Neural progenitor cell (in vitro differentiated cells): Measurements from ENCODE around the gene EXD3. TPM values are rescaled to one million over a fixed set of nuclear protein-coding genes. Genes with fewer than 3 reads are reported as not detected.

Source experiments
- DNase-seq: peaks from one replicate; pipeline ENCODE4 v3.0.0-alpha.2; 2016; ENCODE audit warnings: low spot score
- H2AFZ ChIP-seq: fragments of 200-600 bp; sonication (generic); replicated peaks from 2 replicates; pipeline ENCODE4 v1.6.1; 2016; ENCODE audit warnings: antibody characterized with exemption
- H3F3A ChIP-seq: fragments of 200-600 bp; sonication (generic); 2 replicates; pipeline ENCODE4 v1.6.1; 2016; ENCODE audit warnings: antibody characterized with exemption, low read depth
- H3K27ac ChIP-seq: fragments of 200-600 bp; sonication (generic); 2 replicates; pipeline ENCODE4 v1.5.1; 2016; ENCODE audit warnings: mild to moderate bottlenecking
- H3K27me3 ChIP-seq: fragments of 200-600 bp; sonication (generic); 2 replicates; pipeline ENCODE4 v1.6.1; 2016; ENCODE audit warnings: mild to moderate bottlenecking, moderate library complexity
- H3K36me3 ChIP-seq: fragments of 200-600 bp; sonication (generic); 2 replicates; pipeline ENCODE4 v1.5.1; 2016
- H3K4me1 ChIP-seq: fragments of 200-600 bp; sonication (generic); 2 replicates; pipeline ENCODE4 v1.6.1; 2016; ENCODE audit warnings: mixed run types
- H3K4me2 ChIP-seq: fragments of 200-600 bp; sonication (generic); 2 replicates; pipeline ENCODE4 v1.6.1; 2016
- H3K4me3 ChIP-seq: fragments of 200-600 bp; sonication (generic); 2 replicates; pipeline ENCODE4 v1.5.1; 2016
- H3K79me2 ChIP-seq: fragments of 200-600 bp; sonication (generic); 2 replicates; pipeline ENCODE4 v1.6.1; 2016; ENCODE audit warnings: low read depth
- H3K9ac ChIP-seq: fragments of 200-600 bp; sonication (generic); 2 replicates; pipeline ENCODE4 v1.6.1; 2016
- H3K9me3 ChIP-seq: fragments of 200-600 bp; sonication (generic); 2 replicates; pipeline ENCODE4 v1.5.1; 2016; ENCODE audit warnings: low read depth
- H4K20me1 ChIP-seq: fragments of 200-600 bp; sonication (generic); 2 replicates; pipeline ENCODE4 v1.6.1; 2016; ENCODE audit warnings: low read depth
- H3K27ac Mint-ChIP-seq: 3 replicates; pipeline ENCODE4 v1.8.0; 2021; ENCODE audit warnings: mixed read lengths
- H3K27me3 Mint-ChIP-seq: 2 replicates; pipeline ENCODE4 v1.8.0; 2022; ENCODE audit warnings: low read depth, mild to moderate bottlenecking, inconsistent platforms, moderate library complexity, mixed read lengths; ENCODE audit not compliant: insufficient read depth
- H3K36me3 Mint-ChIP-seq: 3 replicates; pipeline ENCODE4 v1.8.0; 2021; ENCODE audit warnings: mixed read lengths
- H3K4me1 Mint-ChIP-seq: 3 replicates; pipeline ENCODE4 v1.8.0; 2021; ENCODE audit warnings: mixed read lengths
- H3K4me3 Mint-ChIP-seq: 3 replicates; pipeline ENCODE4 v1.8.0; 2021; ENCODE audit warnings: mild to moderate bottlenecking, moderate library complexity, mixed read lengths
- H3K9me3 Mint-ChIP-seq: 3 replicates; pipeline ENCODE4 v1.8.0; 2020; ENCODE audit warnings: mixed read lengths
- EZH2 ChIP-seq: fragments of 200-600 bp; sonication (generic); IDR thresholded peaks from 2 replicates; pipeline ENCODE4 v1.6.1; 2017; ENCODE audit warnings: antibody characterized with exemption, mild to moderate bottlenecking, moderate library complexity
- EZH2phosphoT487 ChIP-seq: fragments of 200-600 bp; sonication (generic); IDR thresholded peaks from 2 replicates; pipeline ENCODE4 v1.6.1; 2017; ENCODE audit warnings: antibody characterized with exemption
- total RNA-seq: library from RNA; depleted of rRNA; stranded (reverse); fragments of >200 nt; gene quantifications from 2 replicates; pipeline ENCODE4 v1.2.3, GENCODE V29; 2015; ENCODE audit warnings: low replicate concordance
- TF ChIP-seq, protein P1 (sequence below): fragments of 200-600 bp; sonication (generic); IDR thresholded peaks from 2 replicates; pipeline ENCODE4 v1.5.1; 2017; ENCODE audit warnings: antibody characterized with exemption, mild to moderate bottlenecking

Gene EXD3
- total RNA-seq, 1 donor from 2014 or later, result 4.7 TPM

DNA sequence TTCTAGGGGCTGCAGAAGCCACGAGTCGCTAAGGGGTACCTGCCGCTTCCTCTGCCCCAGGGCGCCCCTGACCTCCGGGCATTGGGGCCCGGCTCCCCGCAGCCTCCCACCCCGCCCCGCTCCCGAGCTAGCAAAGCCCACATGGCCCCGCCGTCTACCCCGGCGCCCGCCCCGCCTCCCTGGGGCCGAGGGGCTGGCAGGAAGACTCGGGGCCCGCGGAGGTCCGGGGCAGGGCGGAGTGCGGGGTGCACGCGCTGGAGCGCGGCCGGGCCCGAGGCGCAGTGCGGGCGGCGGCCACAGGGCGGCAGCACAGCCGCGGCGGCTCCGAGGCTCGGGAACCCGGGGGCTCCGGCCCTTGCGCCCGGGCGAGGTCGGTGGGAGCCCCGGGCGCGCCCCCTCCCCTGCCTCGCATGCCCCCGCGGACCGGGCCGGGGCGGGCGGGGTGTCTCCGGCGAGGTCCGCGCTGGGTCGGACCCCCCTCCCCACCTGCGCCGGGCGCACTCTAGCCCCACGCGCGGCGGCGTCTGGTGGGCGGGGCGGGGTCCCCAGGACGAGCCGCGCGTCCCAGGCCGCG is 127.6 kb downstream of the EXD3 start:
- Histone ChIP-seq H3K9ac (no peak overlapping the region), H3F3A (peaks cover 60% of the 10 kb centered on the region), H2AFZ (no peak overlapping the region), H3K79me2 (peaks cover 8% of the 10 kb centered on the region), H3K4me1 (peaks cover 33% of the 10 kb centered on the region), H3K27me3 (peaks cover 63% of the 10 kb centered on the region), H3K9me3 (no peaks in the 10 kb centered on the region), H3K36me3 (no peaks in the 10 kb centered on the region), H4K20me1 (peaks cover 31% of the 10 kb centered on the region), H3K4me3 (peak overlapping the region; percentile 39), H3K4me2 (peak overlapping the region; percentile 72), H3K27ac (no peak overlapping the region)
- DNase-seq, result peak; percentile 84
- Mint-ChIP-seq H3K4me3 (no peak overlapping the region), H3K27me3 (peaks cover 11% of the 10 kb centered on the region), H3K27ac (no peak overlapping the region), H3K36me3 (peaks cover 2% of the 10 kb centered on the region), H3K4me1 (peaks cover 34% of the 10 kb centered on the region), H3K9me3 (peaks cover 2% of the 10 kb centered on the region)
- no peak for TF ChIP-seq EZH2
- TF ChIP-seq, protein P1, sequence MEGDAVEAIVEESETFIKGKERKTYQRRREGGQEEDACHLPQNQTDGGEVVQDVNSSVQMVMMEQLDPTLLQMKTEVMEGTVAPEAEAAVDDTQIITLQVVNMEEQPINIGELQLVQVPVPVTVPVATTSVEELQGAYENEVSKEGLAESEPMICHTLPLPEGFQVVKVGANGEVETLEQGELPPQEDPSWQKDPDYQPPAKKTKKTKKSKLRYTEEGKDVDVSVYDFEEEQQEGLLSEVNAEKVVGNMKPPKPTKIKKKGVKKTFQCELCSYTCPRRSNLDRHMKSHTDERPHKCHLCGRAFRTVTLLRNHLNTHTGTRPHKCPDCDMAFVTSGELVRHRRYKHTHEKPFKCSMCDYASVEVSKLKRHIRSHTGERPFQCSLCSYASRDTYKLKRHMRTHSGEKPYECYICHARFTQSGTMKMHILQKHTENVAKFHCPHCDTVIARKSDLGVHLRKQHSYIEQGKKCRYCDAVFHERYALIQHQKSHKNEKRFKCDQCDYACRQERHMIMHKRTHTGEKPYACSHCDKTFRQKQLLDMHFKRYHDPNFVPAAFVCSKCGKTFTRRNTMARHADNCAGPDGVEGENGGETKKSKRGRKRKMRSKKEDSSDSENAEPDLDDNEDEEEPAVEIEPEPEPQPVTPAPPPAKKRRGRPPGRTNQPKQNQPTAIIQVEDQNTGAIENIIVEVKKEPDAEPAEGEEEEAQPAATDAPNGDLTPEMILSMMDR, result peak; percentile 56

DNA sequence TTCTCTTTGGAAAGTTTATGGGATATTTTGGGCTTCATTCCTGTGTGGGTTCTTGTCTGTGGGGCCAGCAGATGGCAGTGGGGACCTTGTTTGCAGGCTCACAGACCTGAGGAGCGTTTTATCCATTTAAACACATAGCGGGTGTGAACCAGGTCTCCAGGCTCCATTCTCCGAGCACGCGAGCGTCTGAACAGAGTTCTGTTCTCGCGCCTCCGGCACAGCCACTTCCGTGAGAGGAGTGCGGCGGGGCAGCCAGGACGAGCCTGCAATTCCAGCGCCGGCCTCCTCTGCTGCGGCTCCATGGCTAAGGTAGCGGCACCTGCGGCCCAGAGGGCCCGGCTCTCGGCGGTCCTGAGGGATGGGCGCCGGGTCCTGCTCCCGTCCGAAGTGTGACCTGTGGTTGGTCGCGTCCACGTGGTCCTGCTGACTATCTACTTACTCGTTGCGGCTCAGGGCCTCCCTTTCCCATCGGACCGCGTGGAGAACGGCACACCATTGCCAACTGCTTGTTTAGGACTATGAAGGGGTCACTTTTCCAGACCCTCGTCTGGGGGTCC is 128.2 kb downstream of the EXD3 start:
- Histone ChIP-seq H3K9ac (no peak overlapping the region), H3K36me3 (no peaks in the 10 kb centered on the region), H3K4me3 (peak overlapping the region; percentile 39), H2AFZ (no peak overlapping the region), H3K27ac (no peak overlapping the region), H3K9me3 (no peaks in the 10 kb centered on the region), H3K4me2 (peak overlapping the region; percentile 72), H3K27me3 (peaks cover 63% of the 10 kb centered on the region), H3K4me1 (peaks cover 28% of the 10 kb centered on the region), H3F3A (peaks cover 55% of the 10 kb centered on the region), H4K20me1 (peaks cover 25% of the 10 kb centered on the region), H3K79me2 (peaks cover 2% of the 10 kb centered on the region)
- peaks cover 30% of the 10 kb centered on the region for H3K4me1 Mint-ChIP-seq
- peaks cover 2% of the 10 kb centered on the region for H3K9me3 Mint-ChIP-seq
- no peak for TF ChIP-seq EZH2phosphoT487
- TF ChIP-seq, protein P1, result peak; percentile 33
- H3K4me3 Mint-ChIP-seq, result peak overlapping the region; percentile 68
- peak; percentile 44 for DNase-seq
- peaks cover under 1% of the 10 kb centered on the region for H3K36me3 Mint-ChIP-seq
- H3K27ac Mint-ChIP-seq, result peak overlapping the region; percentile 68
- peaks cover 10% of the 10 kb centered on the region for H3K27me3 Mint-ChIP-seq

DNA sequence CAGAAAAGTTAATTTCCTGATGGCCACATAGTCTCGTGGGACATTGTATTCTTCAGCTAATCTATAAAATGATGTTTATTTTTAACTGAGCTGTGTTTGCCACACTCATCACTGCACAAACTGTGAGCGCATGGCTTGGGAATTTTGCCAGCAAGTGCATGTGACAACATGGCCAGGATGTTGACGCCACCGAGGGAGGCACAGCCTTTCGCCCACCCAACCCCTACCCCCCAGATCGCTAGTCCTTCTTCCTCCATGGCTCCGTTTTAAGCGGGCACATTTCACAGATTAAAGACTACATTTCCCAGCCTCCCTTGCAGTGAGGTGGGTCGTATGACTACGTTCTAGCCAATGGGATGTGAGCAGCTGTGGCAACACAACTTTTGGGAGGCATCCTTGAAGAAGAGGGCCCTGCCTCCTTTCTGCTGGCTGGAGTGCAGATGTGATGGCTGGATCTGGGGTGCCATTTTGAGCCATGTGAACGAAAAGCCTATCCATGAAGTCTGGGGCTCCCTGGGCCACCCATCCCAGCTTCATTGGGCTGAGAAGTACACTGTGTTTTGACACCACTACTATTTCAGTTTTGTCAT is 128.8 kb downstream of the EXD3 start:
- Histone ChIP-seq H2AFZ (no peak overlapping the region), H3F3A (peaks cover 49% of the 10 kb centered on the region), H3K4me3 (no peak overlapping the region), H3K27me3 (peaks cover 63% of the 10 kb centered on the region), H4K20me1 (peaks cover 20% of the 10 kb centered on the region), H3K4me2 (no peak overlapping the region), H3K79me2 (no peaks in the 10 kb centered on the region), H3K4me1 (peaks cover 22% of the 10 kb centered on the region), H3K27ac (no peak overlapping the region), H3K9ac (no peak overlapping the region), H3K9me3 (no peaks in the 10 kb centered on the region), H3K36me3 (no peaks in the 10 kb centered on the region)
- peaks cover 2% of the 10 kb centered on the region for H3K9me3 Mint-ChIP-seq
- TF ChIP-seq EZH2phosphoT487 (no peak), EZH2 (no peak)
- TF ChIP-seq, protein P1, result no peak
- H3K4me3 Mint-ChIP-seq, result peak overlapping the region; percentile 68
- peaks cover 10% of the 10 kb centered on the region for H3K27me3 Mint-ChIP-seq
- peaks cover 27% of the 10 kb centered on the region for H3K4me1 Mint-ChIP-seq
- H3K27ac Mint-ChIP-seq, result peak overlapping the region; percentile 68
- DNase-seq, result peak; percentile 48
- no peaks in the 10 kb centered on the region for H3K36me3 Mint-ChIP-seq
